Ovary (tissue), 3 donors: ENCODE measurements around the gene ADAMTS17.

Experiments used
- EP300 ChIP-seq: sonication (generic); formaldehyde crosslinking; IDR thresholded peaks from one replicate; pipeline ENCODE4 v1.6.1; 2017; ENCODE audit warnings: antibody characterized with exemption
- POLR2A ChIP-seq: fragments of 450-650 bp; IDR thresholded peaks from one replicate; pipeline ENCODE4 v1.6.1; 2017; ENCODE audit warnings: antibody characterized with exemption, mild to moderate bottlenecking, moderate library complexity
- TF ChIP-seq, protein P1 (sequence below), 3 donors: fragments of 450-650 bp in 2 of 3; fragments of 200-600 bp in 1 of 3; IDR thresholded peaks; one replicate each; pipeline versions ENCODE4 v1.5.1 to v1.8.0; 2016 to 2022; ENCODE audit warnings: antibody characterized with exemption in 3 of 3, mild to moderate bottlenecking in 1 of 3
- donor health status: DM: no; HTN: no; CAD: no.

DNA sequence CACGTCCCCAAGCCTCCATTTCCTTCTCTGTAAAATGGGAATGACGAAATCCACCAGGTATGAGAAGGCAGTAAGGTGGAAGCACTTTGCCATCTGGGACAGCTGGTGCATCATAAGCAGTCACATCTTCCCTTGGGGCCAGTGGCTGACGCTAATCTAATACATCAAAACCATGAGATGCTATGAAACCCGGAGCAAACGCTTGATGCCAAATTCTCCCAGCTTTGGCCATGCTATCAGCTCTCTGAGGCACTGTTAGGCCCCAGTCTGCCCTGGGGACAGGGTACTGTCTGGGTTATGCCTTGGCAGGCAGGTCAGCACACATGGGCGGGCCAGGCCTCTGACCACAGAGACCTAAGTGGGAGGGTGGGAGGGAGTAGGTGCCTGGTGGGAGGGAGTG lies 66.1 kb downstream of the ADAMTS17 start:
- TF ChIP-seq, protein P1, sequence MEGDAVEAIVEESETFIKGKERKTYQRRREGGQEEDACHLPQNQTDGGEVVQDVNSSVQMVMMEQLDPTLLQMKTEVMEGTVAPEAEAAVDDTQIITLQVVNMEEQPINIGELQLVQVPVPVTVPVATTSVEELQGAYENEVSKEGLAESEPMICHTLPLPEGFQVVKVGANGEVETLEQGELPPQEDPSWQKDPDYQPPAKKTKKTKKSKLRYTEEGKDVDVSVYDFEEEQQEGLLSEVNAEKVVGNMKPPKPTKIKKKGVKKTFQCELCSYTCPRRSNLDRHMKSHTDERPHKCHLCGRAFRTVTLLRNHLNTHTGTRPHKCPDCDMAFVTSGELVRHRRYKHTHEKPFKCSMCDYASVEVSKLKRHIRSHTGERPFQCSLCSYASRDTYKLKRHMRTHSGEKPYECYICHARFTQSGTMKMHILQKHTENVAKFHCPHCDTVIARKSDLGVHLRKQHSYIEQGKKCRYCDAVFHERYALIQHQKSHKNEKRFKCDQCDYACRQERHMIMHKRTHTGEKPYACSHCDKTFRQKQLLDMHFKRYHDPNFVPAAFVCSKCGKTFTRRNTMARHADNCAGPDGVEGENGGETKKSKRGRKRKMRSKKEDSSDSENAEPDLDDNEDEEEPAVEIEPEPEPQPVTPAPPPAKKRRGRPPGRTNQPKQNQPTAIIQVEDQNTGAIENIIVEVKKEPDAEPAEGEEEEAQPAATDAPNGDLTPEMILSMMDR (IDR thresholded peaks at IDR 0.05): no peak
- TF ChIP-seq POLR2A (no peak), EP300 (no peak)
